Activated CD8-positive, alpha-beta T cell treated with anti-CD3 and anti-CD28 coated beads for 36 hours (primary cell): ENCODE results near the gene EID2. TPM values are rescaled to one million over a fixed set of nuclear protein-coding genes. Genes with fewer than 3 reads are reported as not detected.

Experiments
- ATAC-seq: fragments of 200-7000 bp; cut with Tn5 transposase; one replicate; pipeline ENCODE4 v1.10.0; 2021; ENCODE audit warnings: mild to moderate bottlenecking, moderate library complexity
- CTCF ChIA-PET: fragments of 350-600 bp; sonication (Branson Sonifier 250); formaldehyde crosslinking; loops from one replicate; lab custom pipeline; 2021; ENCODE audit warnings: antibody characterized with exemption; lab: Charles Lee
- POLR2A ChIA-PET: fragments of 350-600 bp; sonication (Branson Sonifier 250); formaldehyde crosslinking; loops from one replicate; lab custom pipeline; 2021; ENCODE audit warnings: antibody characterized with exemption; lab: Charles Lee
- DNase-seq: peaks from one replicate; pipeline ENCODE4 v3.0.0-alpha.2; 2020
- H3K27ac Mint-ChIP-seq: one replicate; pipeline ENCODE4 v1.8.0; 2021; ENCODE audit warnings: mild to moderate bottlenecking, mixed read lengths
- H3K27me3 Mint-ChIP-seq: one replicate; pipeline ENCODE4 v1.8.0; 2021; ENCODE audit warnings: mixed read lengths
- H3K36me3 Mint-ChIP-seq: one replicate; pipeline ENCODE4 v1.8.0; 2021; ENCODE audit warnings: low read depth, mixed read lengths
- H3K4me1 Mint-ChIP-seq: one replicate; pipeline ENCODE4 v1.8.0; 2021; ENCODE audit warnings: low read depth, mixed read lengths
- H3K4me3 Mint-ChIP-seq: one replicate; pipeline ENCODE4 v1.8.0; 2021; ENCODE audit warnings: mild to moderate bottlenecking, moderate library complexity, mixed read lengths
- H3K9me3 Mint-ChIP-seq: one replicate; pipeline ENCODE4 v1.8.0; 2021; ENCODE audit warnings: mixed read lengths
- CTCF ChIP-seq: fragments of 200-600 bp; IDR thresholded peaks from one replicate; pipeline ENCODE4 v1.8.0; 2022; ENCODE audit warnings: antibody characterized with exemption, mild to moderate bottlenecking
- intact Hi-C: fragments of 100-400 bp; cut with micrococcal nuclease; formaldehyde crosslinking; loops from one replicate; pipeline ENCODE4 v1.10.0; 2022
- total RNA-seq, 2 experiments: library from RNA; stranded (reverse); gene quantifications; one replicate each; pipeline ENCODE4 v1.2.3, GENCODE V29; 2021

The EID2 gene
- total RNA-seq, 2 experiments from 2014 or later, result 11.1 to 11.7 TPM

- Mint-ChIP-seq H3K4me3 (no peak overlapping the region), H3K4me1 (peaks cover 14% of the 10 kb centered on the region), H3K27me3 (no peaks in the 10 kb centered on the region), H3K27ac (no peak overlapping the region), H3K36me3 (no peaks in the 10 kb centered on the region), H3K9me3 (no peaks in the 10 kb centered on the region)
- DNase-seq (no peak), ATAC-seq (no peak)
- intact Hi-C loops, result loop anchor here (2.0 to 10.0 kb wide), 2 partner anchors 123 to 215 kb away; no protein-coding TSS in a partner anchor
- POLR2A ChIA-PET, result no interaction called here
- CTCF ChIA-PET, result interaction anchor here (1.2 to 2.4 kb wide), 4 partner anchors 12 to 124 kb away, joined by 3 to 62 read pairs (median 10); partner anchors contain the start of gene EID2B
- no peak for TF ChIP-seq CTCF
These were observed 10.2 kb upstream of the EID2 start for GRCh38 chr19:39550197-39550596.

DNA sequence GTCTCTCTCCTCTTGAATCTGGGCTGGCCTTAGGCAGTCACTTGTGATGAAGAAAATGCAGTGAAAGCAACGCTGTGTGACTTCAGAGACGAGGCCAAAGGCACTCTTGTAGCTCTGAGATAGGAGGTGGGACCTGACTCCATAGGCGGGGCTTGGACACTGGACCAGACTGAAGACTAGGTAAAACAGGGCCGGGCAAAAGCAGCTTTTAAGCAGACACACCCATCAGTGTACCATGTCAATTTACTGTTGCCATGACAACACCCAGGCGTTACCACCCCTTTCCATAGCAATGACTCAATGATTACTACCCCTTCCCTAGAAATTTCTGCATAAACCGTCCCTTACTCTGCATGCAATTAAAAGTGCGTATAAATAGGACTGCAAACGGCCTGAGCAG is 6.6 kb upstream of the EID2 start:
- peaks cover 33% of the 10 kb centered on the region for H3K4me1 Mint-ChIP-seq
- no peaks in the 10 kb centered on the region for H3K27me3 Mint-ChIP-seq
- DNase-seq, result peak; percentile 13
- H3K27ac Mint-ChIP-seq, result no peak overlapping the region
- no peak overlapping the region for H3K4me3 Mint-ChIP-seq
- no peaks in the 10 kb centered on the region for H3K9me3 Mint-ChIP-seq
- no peaks in the 10 kb centered on the region for H3K36me3 Mint-ChIP-seq
- POLR2A ChIA-PET, result no interaction called here
- TF ChIP-seq CTCF, result no peak
- CTCF ChIA-PET, result interaction anchor here (1.4 to 3.6 kb wide), 4 partner anchors 106 to 437 kb away, joined by 3 to 36 read pairs (median 5); no protein-coding TSS in a partner anchor
- ATAC-seq, result no peak
- intact Hi-C loops, result no loop called here

DNA sequence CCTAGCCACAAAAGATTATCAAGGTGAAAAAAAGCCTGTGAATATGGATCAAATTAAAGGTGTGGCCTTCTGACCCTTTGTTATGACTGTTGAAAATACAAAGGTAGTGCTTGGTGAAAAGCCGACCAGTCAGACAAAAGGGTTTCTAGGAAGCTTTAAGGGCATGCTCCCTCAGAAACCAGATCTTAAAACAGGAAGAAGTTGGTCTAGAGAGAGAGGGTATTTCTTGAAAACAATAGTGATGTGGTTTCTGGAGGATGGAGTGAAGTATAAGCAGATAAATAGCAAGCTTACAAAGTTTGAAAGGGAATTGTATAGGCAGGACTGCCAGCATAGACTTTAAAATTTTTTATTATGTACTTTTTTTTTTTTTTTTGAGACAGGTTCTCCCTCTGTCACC is 5.0 kb upstream of the EID2 start:
- intact Hi-C loops, result no loop called here
- Mint-ChIP-seq H3K4me1 (peaks cover 41% of the 10 kb centered on the region), H3K27me3 (no peaks in the 10 kb centered on the region), H3K4me3 (no peak overlapping the region), H3K27ac (peak overlapping the region; percentile 63), H3K36me3 (peaks cover under 1% of the 10 kb centered on the region), H3K9me3 (no peaks in the 10 kb centered on the region)
- no peak for DNase-seq
- POLR2A ChIA-PET, result no interaction called here
- CTCF ChIA-PET, result interaction anchor here (0.9 to 1.1 kb wide), 2 partner anchors 8 to 12 kb away, joined by 3 read pairs; no protein-coding TSS in a partner anchor
- ATAC-seq, result no peak
- TF ChIP-seq CTCF, result no peak

- peak overlapping the region; percentile 63 for H3K27ac Mint-ChIP-seq
- peak; percentile 24 for DNase-seq
- peaks cover 2% of the 10 kb centered on the region for H3K36me3 Mint-ChIP-seq
- no peak for TF ChIP-seq CTCF
- ATAC-seq, result peak; percentile 8
- H3K27me3 Mint-ChIP-seq, result no peaks in the 10 kb centered on the region
- H3K4me3 Mint-ChIP-seq, result no peak overlapping the region
- intact Hi-C loops, result no loop called here
- H3K4me1 Mint-ChIP-seq, result peaks cover 41% of the 10 kb centered on the region
- no peaks in the 10 kb centered on the region for H3K9me3 Mint-ChIP-seq
- ChIA-PET CTCF (interaction anchor here (0.9 to 2.2 kb wide), 3 partner anchors 9 to 103 kb away, joined by 3 to 7 read pairs (median 3); no protein-coding TSS in a partner anchor), POLR2A (no interaction called here)
These were observed 4.4 kb upstream of the EID2 start for GRCh38 chr19:39544226-39544903.

- no peak overlapping the region for H3K27ac Mint-ChIP-seq
- H3K36me3 Mint-ChIP-seq, result peaks cover 9% of the 10 kb centered on the region
- DNase-seq, result no peak
- peaks cover 46% of the 10 kb centered on the region for H3K4me1 Mint-ChIP-seq
- no peak overlapping the region for H3K4me3 Mint-ChIP-seq
- no peaks in the 10 kb centered on the region for H3K27me3 Mint-ChIP-seq
- TF ChIP-seq CTCF, result no peak
- no peak for ATAC-seq
- intact Hi-C loops, result no loop called here
- POLR2A ChIA-PET, result no interaction called here
- no peaks in the 10 kb centered on the region for H3K9me3 Mint-ChIP-seq
- CTCF ChIA-PET, result interaction anchor here (1.0 to 2.2 kb wide), 4 partner anchors 8 to 130 kb away, joined by 4 to 7 read pairs (median 6); no protein-coding TSS in a partner anchor
These were observed 3.5 kb upstream of the EID2 start for GRCh38 chr19:39543477-39543857.
